Lung microvascular endothelial cell (primary cell): ENCODE data around the gene XXYLT1. TPM values are rescaled to one million over a fixed set of nuclear protein-coding genes. Genes with fewer than 3 reads are reported as not detected.
"Not testable (repeated sequence)": the region's sequence is repeated elsewhere in the genome, so short reads cannot be mapped to it uniquely, and the experiment has no call there.

Experiments used
- DNase-seq, 2 donors: peaks; one replicate each; pipeline versions ENCODE4 v3.0.0 to v3.0.0-alpha.2; 2010; ENCODE audit warnings: low read depth in 2 of 2
- total RNA-seq: library from RNA; depleted of rRNA; stranded (reverse); fragments of >200 nt; gene quantifications from 2 replicates; pipeline ENCODE4 v1.2.1, GENCODE V29; 2014

Gene XXYLT1
- total RNA-seq, 1 donor from 2014 or later, result 24.6 TPM

DNA sequence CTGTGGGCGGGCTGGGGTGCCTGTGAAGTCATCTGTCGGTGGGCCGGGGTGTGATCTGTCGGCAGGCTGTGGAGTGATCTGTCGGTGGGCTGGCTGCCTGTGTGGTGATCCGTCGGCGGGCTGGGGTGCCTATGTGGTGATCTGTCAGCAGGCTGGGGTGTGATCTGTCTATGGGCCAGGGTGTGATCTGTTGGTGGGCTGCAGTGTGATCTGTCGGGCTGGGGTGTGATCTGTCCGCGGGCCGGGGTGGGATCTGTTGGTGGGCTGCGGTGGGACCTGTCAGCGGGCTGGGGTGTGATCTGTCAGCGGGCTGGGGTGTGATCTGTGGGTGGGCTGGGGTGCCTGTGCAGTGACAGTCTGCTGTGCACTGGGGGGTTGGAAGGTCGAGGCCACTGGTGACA lies 204.5 kb downstream of the XXYLT1 start:
- DNase-seq, result no peak

DNA sequence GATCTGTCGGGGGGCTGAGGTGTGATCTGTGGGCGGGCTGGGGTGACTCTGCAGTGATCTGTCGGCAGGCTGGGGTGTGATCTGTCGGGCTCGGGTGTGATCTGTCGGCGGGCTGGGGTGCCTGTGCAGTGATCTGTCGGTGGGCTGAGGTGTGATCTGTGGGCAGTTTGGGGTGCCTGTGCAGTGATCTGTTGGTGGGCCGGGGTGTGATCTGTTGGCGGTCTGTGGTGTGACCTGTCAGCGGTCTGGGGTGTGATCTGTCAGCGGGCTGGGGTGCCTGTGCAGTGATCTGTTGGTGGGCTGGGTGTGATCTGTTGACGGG lies 205.1 kb downstream of the XXYLT1 start:
- DNase-seq, result no peak

DNA sequence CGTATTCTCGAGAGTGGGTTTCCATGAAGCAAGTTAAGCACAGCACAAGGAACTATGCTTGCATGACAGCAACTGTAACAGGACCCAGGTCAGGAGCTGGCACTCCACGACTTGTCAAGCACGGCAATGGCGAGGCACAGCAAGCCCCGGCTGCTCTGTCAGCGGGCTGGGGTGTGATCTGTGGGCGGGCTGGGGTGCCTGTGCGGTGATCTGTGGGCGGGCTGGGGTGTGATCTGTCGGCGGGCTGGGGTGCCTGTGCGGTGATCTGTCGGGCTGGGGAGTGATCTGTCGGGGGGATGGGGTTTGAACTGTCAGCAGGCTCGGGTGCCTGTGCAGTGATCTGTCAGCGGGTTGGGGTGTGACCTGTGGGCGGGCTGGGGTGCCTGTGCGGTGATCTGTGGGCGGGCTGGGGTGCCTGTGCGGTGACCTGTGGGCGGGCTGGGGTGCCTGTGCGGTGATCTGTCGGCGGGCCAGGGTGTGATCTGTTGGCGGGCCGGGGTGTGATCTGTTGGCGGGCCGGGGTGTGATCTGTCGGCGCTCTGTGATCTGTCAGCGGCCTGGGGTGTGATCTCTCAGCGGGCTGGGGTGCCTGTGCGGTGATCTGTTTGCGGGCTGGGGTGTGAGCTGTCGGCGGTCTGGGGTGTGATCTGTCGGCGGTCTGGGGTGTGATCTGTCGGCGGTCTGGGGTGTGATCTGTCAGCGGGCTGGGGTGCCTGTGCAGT lies 205.7 kb downstream of the XXYLT1 start:
- DNase-seq, result no peak

DNA sequence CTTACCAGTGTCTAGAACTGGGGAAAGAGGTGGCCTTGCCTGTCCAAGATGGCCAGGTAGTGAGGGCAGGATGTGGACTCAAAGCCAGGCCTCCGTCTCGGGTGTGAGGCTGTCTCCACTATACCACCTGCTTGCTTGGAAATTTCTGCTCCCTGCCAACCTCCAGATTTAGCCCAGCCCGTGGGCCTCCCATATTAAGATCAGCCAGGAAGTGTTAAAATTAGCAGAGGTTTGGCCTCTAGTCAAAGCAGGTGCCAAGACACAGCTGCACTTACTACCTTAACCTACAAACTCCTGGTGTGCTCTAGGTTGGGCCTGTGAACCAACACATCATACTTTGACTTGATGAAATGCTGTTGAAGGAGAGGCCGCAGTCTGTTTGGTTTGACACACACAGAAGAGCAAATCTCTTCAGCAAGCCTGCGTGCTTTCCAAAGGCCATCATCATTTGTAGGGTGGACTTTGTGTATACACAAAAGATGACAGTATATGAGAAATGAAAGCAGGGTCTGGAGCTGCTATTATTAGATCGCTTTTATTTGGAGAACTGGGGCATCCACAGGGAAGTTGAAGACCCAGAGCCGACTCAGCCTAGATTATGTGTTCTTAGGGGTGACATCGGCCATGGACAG lies 206.5 kb downstream of the XXYLT1 start:
- DNase-seq, result no peak

DNA sequence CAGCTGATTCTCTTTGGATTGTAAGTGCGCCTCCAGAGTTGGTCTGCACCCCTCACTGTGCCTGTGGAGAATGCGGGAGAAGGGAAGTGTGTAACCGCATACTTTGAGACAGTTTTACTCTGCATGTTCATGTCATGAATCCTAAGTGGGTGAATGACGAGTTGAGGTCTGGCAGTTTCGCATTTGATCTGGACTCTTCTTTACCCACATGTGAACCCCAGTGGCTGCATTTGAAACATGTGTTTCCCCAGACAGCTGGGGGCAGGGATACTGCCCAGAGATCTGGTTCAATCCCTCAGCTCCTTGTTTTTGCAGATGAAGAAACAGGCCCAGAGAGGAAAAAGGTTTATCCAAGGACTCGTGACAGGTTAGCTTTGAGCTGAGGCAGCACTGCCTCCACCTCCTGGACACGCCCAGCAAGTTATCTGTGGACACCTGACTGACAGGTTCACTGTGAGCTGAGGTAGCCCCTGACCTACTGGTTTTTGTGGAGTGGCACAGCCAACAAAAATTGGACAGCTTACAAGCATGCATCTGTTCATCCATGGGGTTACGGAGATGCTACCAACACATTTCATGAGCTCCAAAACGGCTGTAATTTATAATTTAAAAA lies 207.3 kb downstream of the XXYLT1 start:
- no peak for DNase-seq

DNA sequence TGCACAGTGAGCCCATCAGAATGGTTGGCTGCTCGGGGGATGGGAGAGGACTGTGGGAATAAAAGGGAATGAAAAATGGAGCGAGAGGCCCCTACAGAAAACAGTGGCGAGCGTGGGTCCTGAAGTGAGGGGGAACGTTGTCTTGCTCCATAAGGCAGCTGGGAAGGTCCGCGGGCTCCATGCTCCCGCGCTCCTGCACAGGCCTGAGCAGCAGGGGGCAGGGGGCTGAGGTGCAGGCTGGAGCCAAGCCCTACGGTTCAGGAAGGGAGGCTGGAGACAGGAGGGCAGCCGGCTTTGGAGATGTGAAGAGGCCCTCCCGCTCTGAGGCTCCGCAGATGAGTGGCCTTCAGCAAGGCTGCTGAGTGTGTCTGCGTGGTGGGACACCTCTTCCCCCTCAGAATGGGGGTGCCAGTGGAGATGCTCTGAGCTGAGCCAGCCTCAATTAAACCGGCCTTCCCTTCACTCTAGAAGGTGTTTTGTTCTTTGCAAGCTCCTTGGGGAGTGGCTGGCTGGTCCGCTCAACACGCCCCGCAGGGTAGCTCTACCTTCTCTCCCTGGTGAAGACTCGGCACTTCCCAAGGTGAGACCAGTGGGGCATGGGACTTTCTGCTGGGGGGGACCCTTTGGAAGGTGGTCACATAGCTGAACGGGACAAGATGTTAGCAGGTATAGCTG lies 208.0 kb downstream of the XXYLT1 start:
- no peak for DNase-seq

DNA sequence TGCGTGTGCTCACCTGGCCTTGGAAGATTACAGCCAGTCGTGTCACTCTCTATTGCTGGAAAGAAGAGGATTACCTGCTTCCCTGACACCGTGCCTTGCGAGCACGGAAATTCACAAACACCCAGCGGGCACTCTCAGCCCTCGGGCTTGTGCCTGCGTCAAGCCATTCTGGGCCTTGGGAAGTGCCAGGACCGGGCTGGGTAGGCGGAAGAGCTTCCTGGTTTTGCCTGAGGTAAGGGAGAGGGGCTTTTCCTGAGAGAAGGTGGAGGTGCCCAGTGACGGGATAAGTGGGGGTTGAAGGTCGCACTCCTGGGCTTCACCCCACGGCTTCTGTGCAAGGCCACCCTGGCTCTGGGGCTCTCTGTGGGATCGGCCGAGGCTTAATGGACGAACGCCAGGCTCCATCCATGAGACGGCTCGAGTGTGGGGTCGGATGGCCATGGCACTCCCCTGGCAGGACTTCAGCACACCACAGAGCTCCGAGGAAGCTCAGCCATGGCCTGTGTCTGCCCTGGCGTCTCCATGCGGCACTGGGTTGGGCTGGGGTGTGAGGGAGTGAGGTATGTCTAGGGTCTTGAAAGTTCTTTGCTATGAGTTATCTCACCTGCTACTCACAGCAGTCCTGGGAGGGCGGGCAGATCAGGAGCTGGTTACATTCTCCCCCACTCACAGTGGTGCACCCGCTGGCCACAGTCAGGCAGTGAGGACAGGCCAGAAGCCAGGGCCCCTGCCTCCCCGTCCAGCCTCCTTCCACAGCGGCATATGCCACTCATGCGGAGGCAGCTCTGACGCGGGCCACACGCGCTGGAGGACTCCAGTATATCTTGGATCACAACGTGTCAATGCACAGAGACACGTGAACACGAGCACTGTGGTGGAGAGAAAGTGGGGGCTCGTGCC lies 209.0 kb downstream of the XXYLT1 start:
- no peak for DNase-seq

DNA sequence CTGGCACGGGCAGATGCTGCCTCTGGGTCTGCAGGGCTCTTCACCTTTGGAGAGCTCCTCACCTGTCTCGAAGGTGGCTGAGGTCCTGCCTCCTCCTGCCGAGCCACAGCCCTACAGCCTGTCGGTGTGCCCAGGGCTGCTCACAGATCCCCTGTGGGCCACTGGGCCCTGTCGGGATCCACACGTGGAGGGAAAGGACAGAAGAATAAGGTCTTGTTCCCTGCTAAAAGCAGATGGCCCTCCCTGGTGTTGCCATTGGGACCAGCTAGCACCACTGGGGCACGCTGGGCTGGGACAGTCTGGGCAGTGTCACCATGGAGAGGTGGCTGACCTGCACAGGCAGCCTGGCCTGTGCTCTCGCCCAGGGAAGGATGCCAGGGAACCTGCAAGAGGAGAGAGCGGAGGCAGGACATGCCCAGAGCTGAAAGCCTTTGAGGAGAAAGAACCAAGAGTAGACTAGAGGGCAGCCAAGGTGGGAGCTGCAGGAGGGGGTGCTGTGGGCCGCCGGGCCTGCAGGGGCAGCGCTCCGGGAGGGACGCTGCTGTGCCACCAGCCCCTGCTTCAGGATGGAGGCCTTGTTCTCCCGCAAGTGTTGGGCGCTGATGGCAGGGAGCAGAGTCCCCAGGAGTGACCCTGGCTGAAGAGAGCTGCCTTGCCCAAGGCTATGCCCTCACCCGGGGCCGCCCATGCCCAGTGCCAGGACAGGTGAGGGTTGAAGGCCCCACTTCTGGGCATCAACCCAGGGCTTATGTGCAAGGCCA lies 210.2 kb downstream of the XXYLT1 start:
- no peak for DNase-seq

DNA sequence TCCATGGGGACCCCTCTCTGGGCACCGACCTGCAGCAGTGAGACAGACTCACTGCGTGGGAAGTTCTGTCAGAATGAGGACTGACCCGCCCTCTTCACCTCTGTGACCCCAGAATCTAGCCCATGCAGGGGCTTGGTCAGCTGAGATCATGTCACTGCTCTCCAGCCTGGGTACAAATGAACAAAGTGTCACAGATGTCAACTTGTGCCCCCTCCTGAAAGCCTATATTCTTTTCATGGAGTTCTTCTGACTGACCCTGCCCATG lies 210.8 kb downstream of the XXYLT1 start:
- DNase-seq, result no peak

DNA sequence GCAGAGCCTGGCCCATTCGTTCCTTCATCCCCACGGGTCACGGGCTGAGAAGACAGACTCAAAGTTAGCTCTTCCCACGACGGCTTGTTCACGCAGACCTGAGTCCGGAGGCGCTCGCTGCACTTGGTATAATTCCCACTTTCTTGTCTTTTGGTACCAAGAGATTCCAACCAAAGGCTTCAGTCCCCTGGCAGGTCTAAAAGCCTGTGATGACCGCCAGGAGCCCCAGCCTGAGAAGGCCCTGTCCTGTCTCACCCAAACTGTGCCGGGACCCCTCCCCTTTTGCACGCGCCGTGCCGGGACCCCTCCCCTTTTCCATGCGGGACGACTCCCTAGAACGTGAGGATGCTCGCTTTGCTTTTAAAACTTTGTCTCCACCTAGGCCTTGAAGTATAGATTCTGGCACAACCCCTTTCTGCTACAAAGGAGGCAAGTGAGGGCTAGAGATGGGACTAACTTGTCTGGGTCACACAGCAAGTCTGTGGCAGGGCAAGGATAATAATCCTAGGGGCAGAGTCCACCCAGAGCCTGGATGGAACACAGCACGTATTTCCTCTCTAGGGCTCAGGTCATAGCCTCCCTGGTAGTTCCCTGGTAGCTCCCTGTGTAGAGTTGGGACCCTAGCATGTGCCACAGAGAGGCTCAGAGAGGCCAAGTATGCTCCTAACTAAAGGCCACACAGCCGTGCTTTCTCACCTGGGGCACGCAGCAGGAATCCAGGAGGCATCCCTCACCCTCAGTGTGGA lies 211.3 kb downstream of the XXYLT1 start:
- no peak for DNase-seq

DNA sequence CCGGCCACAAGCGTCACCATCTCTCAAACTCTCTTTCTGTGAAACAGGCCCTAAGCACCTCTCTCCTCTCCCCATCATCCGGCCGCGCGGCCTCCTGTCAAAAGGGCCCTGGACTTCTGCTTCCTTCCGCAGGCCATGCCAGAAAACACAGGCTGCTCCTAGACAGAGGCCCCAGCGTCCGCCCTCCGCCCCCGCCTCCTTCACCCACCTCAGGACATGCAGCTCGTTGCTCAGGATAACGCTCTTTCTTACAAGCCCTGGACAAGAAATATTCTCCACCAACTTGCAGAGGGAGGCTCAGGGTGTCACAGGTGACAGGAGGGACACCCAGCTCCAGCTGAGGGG lies 212.0 kb downstream of the XXYLT1 start:
- peak; percentile 85 to 87 for DNase-seq

DNA sequence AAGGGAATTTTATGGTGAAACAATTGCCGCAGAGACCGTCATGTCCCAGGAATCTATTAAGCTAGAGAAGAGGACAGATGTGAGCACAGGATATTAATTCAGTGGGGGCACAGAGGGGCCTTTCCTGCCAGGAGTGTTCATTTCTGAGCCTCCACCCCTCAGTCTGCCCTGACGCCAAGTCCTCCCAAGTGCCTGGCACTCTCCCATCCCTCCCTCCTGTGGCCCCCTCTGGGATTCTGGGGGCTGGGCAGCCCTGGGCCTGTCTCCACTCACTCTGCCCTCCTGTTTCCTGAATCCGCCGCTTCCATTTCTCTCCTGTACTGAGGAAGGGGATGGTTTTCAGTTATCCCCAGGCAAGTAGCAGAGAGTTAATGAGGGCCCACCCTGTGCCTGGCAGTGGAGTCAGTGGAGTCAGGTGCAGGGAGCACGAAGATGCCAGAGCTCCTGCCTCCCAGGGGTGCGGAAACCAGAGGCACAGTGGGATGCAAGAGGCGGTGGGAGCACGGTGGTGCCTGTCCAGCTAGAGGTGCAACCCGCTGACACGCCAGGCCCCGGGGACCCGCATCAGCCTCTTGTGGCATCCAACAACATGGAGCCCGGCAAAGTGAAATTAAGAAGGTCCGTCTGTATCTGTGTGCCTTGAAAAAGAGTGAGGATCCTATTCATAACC lies 212.5 kb downstream of the XXYLT1 start:
- peak in 1 of 2 donors; percentile 33 for DNase-seq

DNA sequence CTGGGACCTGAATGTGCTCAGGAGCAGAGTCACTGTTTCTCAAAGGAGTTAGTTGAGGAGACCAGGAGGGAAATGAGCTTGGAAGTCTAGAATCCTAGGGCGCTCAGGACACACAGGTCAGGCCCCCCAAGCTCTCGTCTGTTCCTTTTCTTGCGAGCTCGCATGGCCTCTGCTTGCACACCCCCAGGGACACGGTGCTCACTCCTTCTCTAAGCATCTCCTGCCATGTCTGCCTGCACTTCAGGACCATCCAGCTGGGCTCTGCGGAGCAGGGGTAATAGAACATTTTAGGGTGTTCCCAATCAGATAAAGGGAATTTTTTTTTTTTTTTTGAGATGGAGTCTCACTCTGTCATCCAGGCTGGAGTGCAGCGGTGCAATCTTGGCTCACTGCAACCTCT lies 213.2 kb downstream of the XXYLT1 start:
- DNase-seq, result no peak

DNA sequence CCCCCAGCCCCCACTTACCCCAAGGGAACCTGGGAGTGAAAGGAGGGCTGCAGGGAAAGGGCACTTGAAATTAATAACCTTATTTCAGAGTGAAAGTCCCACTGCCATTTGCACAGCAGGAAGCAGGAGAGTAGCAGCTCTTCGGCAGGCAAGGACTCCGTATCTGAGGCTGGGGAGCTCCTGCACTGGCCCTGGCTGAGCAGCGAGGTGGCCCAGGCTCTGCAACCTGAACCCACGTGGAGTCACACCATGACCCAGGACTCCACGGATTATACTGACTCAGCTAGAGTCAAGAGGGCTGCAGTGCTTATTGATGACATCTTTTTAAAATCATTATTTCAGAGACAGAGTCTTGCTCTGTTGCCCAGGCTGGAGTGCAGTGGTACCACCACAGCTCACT lies 214.5 kb downstream of the XXYLT1 start:
- DNase-seq, result no peak

DNA sequence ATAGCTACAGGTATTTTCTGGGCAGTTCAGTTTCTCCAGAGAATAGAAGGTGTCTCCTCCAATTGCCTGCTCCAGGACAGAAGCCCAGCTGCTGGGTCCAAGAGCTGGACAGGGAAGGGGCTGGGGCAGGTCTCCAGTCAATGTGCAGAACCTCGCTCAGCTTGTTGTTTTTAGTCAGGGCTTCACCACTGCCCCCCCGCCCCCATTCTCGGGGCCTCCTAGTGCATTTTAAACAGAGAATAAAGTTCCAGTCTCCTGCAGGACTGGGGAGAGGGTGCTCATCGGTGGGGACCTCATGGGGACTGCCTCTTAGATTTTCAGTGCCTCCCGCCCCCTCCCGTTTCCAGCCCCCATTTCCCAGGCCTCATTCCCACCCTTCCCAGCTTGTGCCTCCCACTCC lies 216.6 kb downstream of the XXYLT1 start:
- DNase-seq, result no peak

DNA sequence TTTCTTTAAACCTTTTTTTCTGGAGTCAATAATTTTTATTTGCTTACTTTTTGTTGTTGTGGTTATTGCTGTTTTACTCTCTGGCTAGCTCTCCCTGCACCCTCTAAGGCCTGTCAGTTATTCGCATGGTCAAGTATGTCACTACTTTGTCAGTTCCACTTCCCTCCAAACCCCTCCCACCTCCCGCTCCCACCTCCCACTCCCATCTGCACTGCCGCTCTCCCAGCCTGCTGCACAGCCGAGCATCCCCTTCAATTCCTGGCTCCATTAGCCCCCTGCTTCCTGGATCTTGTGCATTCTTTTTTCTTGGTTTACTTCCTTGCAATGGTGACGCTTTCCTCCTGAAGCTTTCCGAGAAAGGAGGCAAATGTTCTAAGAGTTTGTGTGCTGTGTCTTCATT lies 218.0 kb downstream of the XXYLT1 start:
- DNase-seq, result no peak

DNA sequence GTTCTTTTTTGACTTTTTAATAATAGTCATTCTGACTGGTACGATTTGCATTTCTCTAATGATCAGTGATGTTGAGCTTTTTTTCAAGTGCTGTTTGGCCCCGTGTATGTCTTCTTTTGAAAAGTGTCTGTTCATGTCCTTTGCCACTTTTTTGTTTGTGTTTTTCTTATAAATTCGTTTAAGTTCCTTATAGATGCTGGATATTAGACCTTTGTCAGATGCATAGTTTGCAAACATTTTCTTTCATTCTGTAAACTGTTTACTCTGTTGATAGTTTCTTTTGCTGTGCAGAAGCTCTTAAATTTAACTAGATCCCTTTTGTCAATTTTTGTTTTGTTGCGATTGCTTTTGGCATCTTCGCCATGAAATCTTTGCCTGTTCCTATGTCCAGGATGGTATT lies 220.7 kb downstream of the XXYLT1 start:
- DNase-seq, result not testable (repeated sequence)

DNA sequence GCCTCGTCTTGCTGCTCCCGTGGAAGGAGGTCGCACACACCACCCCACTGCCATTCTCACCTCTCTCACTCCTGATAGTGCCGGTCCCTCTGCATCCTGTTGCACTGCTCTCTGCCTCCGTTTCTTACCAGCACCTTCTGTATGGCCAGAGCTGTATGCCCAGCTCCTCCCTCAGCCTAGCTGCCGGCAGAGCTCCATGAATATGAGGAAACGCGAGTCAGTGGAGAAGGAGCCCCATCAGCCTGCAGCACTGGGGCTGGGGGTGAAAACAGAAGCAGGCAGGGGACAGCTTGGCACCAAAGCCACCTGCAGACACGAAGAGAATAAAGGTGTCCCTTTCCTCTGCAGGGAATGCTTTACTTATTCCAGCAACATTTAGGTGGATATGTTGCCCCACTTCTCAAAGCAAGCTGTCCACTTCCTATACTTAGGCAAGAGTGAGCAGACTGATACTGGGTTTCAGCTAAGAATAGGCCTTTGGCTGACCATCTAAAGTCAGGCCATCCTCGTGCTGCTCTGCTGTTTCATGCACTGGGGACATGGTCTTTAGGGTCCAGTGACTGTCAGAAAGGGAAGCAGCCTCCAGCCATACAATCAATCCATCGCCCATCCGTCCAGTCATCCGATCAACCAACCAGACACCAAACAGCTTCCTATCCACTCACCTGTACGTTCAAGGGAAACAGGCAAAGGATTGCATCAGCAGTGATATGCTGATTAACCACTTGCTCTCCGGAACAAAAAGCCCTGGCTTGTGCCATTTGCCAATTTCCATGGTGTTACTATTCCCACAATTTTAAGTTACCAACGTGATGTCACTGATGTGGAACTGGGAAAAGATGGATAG lies 222.7 kb downstream of the XXYLT1 start:
- DNase-seq, result no peak

DNA sequence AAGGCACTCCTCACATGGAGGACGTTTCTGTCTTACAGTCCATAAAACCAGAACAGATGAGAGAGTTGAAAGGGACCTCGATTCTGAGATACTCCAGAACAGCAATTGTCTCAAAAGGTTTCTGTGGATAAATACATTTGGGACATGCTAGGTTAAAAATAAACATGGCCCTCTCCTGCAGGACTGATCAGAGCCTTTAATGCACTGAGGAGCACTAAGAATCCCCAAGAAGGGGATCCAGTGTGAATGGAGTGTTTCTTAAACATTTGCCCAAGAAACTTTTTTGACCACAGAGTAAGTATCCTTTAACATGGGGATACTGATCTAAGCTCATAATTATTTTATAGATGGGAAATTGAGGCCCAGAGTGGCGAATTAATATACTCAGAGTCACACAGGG lies 223.4 kb downstream of the XXYLT1 start:
- no peak for DNase-seq
